Suprapubic skin (tissue), 3 donors: ENCODE results near the gene NUDT1.

Experiments used
- POLR2A ChIP-seq, 2 donors: fragments of 450-650 bp; IDR thresholded peaks; one replicate each; pipeline ENCODE4 v1.6.1; 2017; ENCODE audit warnings: antibody characterized with exemption in 2 of 2, mild to moderate bottlenecking in 2 of 2, moderate library complexity in 2 of 2
- TF ChIP-seq, protein P1 (sequence below), 2 donors: fragments of 200-600 bp in 1 of 2; fragments of 450-650 bp in 1 of 2; sonication (generic) in 1 of 2; IDR thresholded peaks; one replicate each; pipeline ENCODE4 v1.5.1; 2016 to 2019; ENCODE audit warnings: antibody characterized with exemption in 2 of 2, mild to moderate bottlenecking in 1 of 2, moderate library complexity in 1 of 2

DNA sequence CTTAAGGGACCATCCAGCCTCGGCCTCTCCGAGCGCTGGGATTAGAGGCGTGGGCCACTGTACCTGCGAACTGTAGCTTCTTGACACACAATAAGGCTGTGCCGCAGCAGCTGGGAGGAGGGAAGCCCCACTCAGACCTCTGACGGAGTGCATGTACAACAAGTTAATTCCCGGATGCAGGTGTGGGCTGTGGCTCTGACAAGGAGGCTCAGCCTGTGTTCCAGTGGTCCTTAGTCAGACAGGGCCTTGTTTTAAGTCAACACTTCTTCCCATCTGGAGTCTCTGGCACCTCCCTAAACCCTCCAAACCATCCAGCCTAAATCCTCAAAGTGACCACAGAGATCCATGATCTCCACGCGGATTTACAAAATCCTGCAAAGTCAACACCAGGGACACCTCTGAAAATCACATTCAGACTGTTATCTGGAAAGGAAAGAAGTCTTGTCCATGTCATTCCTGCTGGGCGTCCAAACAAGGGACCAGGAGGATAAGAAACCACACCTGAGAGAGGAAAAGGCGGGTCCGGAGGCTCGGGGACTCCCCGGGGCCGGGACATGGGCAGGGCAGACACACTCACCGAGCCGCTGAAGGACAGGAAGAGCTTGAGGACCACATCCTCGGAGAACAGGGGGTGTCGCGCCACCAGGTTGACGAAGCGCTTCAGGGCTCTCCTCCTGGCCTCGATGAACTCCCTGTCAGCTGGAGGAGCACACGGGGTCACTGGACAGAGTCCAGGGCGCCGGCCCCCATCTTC is 29.4 kb downstream of the NUDT1 start:
- TF ChIP-seq POLR2A (IDR thresholded peaks at IDR 0.05) = no peak
- TF ChIP-seq, protein P1, sequence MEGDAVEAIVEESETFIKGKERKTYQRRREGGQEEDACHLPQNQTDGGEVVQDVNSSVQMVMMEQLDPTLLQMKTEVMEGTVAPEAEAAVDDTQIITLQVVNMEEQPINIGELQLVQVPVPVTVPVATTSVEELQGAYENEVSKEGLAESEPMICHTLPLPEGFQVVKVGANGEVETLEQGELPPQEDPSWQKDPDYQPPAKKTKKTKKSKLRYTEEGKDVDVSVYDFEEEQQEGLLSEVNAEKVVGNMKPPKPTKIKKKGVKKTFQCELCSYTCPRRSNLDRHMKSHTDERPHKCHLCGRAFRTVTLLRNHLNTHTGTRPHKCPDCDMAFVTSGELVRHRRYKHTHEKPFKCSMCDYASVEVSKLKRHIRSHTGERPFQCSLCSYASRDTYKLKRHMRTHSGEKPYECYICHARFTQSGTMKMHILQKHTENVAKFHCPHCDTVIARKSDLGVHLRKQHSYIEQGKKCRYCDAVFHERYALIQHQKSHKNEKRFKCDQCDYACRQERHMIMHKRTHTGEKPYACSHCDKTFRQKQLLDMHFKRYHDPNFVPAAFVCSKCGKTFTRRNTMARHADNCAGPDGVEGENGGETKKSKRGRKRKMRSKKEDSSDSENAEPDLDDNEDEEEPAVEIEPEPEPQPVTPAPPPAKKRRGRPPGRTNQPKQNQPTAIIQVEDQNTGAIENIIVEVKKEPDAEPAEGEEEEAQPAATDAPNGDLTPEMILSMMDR (IDR thresholded peaks at IDR 0.05) = no peak
